GM12874 (cell line): ENCODE measurements around the gene REV1.

ENCODE experiments used
- TF ChIP-seq, protein P1 (sequence below): IDR thresholded peaks from 2 replicates; pipeline ENCODE4 v1.5.1; 2011; ENCODE audit warnings: low read depth, mild to moderate bottlenecking, control low read depth, low read length, moderate library complexity; ENCODE audit not compliant: insufficient read depth

REV1 gene

GRCh38 chr2:99512181-99512591, 22.4 kb upstream of the REV1 start:
- TF ChIP-seq, protein P1, sequence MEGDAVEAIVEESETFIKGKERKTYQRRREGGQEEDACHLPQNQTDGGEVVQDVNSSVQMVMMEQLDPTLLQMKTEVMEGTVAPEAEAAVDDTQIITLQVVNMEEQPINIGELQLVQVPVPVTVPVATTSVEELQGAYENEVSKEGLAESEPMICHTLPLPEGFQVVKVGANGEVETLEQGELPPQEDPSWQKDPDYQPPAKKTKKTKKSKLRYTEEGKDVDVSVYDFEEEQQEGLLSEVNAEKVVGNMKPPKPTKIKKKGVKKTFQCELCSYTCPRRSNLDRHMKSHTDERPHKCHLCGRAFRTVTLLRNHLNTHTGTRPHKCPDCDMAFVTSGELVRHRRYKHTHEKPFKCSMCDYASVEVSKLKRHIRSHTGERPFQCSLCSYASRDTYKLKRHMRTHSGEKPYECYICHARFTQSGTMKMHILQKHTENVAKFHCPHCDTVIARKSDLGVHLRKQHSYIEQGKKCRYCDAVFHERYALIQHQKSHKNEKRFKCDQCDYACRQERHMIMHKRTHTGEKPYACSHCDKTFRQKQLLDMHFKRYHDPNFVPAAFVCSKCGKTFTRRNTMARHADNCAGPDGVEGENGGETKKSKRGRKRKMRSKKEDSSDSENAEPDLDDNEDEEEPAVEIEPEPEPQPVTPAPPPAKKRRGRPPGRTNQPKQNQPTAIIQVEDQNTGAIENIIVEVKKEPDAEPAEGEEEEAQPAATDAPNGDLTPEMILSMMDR = no peak

- TF ChIP-seq, protein P1 = no peak
These were observed 19.6 kb upstream of the REV1 start for GRCh38 chr2:99509387-99509786.

GRCh38 chr2:99507937-99508818, 18.4 kb upstream of the REV1 start:
- TF ChIP-seq, protein P1 = no peak

GRCh38 chr2:99504844-99505584, 15.2 kb upstream of the REV1 start:
- TF ChIP-seq, protein P1 = no peak

DNA sequence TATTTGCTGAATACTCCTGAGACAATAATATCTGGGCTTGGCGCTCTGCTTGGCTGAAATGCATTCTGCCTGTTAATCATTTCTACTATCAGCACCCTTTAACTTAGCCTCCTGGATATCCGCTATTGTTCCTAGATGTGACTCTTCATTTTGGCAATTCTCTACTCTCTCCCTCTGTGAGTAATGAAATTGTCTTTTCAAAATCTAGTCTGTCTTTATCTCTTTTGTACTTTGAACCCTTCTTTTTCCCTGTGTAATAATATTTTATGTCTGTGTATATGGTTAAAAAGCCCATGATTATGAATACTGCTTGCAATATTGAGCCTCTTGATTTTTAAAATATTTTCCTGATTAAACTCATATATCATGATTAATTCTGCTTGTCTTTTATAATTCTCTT, 6.2 kb upstream of the REV1 start:
- TF ChIP-seq, protein P1 = no peak

DNA sequence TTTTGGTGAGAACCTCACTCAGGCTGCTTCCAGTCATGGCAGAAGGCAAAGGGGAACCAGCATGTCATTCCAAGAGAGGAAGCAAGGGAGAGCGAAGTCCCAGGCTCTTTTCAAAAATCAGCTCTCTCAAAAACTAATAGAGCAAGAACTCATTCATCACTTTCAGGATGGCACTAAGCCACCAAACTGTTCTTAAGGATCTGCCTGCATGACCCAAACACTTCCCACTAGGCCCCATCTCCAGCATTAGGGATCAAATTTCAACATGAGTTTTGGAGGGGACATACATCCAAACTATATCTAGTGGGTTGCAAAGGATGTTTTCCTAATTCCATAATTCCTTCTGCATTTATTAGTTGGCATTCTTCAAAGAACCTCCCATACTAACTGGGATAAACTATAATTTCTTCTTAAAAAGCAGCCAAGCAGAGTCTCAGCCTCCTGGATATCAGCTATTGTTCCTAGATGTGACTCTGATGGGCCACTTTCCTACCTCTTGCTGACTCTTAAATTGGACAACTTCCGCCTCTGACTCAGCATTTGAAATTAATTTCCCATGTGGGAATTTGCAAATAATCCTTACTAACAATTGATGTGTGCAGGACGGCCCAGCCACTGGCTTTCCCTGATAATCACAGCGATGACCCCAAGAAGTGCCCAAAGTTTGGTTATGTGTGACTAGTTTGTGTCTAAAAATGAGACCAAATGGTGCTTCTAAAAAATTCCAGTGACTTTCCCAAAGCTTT, 5.5 kb upstream of the REV1 start:
- TF ChIP-seq, protein P1 = no peak

DNA sequence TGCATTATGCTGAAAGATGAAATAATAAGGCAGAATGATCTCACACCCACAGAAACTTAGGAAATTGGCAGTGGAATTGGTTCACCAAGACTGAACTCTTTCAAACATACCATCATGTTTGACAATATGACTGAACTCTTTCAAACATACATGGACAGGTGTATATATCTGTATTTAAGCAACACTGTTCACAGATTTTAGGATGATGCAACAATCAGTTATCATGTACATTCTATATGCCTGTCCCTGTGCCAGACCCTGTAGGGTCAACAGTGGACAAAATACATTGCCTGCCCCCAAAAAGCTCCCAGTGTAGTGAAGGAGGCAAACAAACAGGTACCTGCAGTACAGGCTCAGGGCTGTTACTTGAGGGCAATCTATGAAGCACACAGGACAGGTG, 2.9 kb upstream of the REV1 start:
- TF ChIP-seq, protein P1 = no peak
